Measurements from ENCODE around the gene MAPK4.

Gene MAPK4

GRCh38 chr18:50721006-50721405, 161.1 kb downstream of the MAPK4 start:
- H3K9ac ChIP-seq (ENCODE audit: insufficient read length, low read depth): no peak overlapping the region
- H3K4me1 ChIP-seq (ENCODE audit: insufficient read depth, insufficient read length): peaks cover 5% of the 10 kb centered on the region
- no peak for DNase-seq (ENCODE audit: low read depth, low spot score)
- no peak overlapping the region for H3K4me3 ChIP-seq (ENCODE audit: insufficient read length, low read depth)
- H3K36me3 ChIP-seq (ENCODE audit: insufficient read depth, insufficient read length, low read length): peaks cover 8% of the 10 kb centered on the region
- no peaks in the 10 kb centered on the region for H3K27me3 ChIP-seq (ENCODE audit: insufficient read depth, insufficient read length)
- H3K9me3 ChIP-seq (ENCODE audit: insufficient read depth, low read length): peaks cover under 1% of the 10 kb centered on the region; the same call in 1 of the 2 replicates
- TF ChIP-seq YY1 (IDR thresholded peaks at IDR 0.05; ENCODE audit: insufficient read depth, insufficient read length) (no peak), ZNF274 (IDR thresholded peaks at IDR 0.05; ENCODE audit: low read depth, low read length) (no peak), SUZ12 (IDR thresholded peaks at IDR 0.05; ENCODE audit: extremely low read depth, insufficient read depth, insufficient read length) (no peak)

- H3K4me1 ChIP-seq (ENCODE audit: insufficient read depth, insufficient read length): peaks cover 5% of the 10 kb centered on the region
- H3K9me3 ChIP-seq (ENCODE audit: insufficient read depth, low read length): no peaks in the 10 kb centered on the region
- no peaks in the 10 kb centered on the region for H3K27me3 ChIP-seq (ENCODE audit: insufficient read depth, insufficient read length)
- H3K36me3 ChIP-seq (ENCODE audit: insufficient read depth, insufficient read length, low read length): peaks cover 8% of the 10 kb centered on the region
- no peak overlapping the region for H3K4me3 ChIP-seq (ENCODE audit: insufficient read length, low read depth)
- no peak overlapping the region for H3K9ac ChIP-seq (ENCODE audit: insufficient read length, low read depth)
- DNase-seq (ENCODE audit: low read depth, low spot score): no peak
- TF ChIP-seq YY1 (IDR thresholded peaks at IDR 0.05; ENCODE audit: insufficient read depth, insufficient read length) (no peak), ZNF274 (IDR thresholded peaks at IDR 0.05; ENCODE audit: low read depth, low read length) (no peak), SUZ12 (IDR thresholded peaks at IDR 0.05; ENCODE audit: extremely low read depth, insufficient read depth, insufficient read length) (no peak)
Measured at GRCh38 chr18:50721451-50722120, 161.7 kb downstream of the MAPK4 start.

GRCh38 chr18:50722311-50722710, 162.4 kb downstream of the MAPK4 start:
- DNase-seq (ENCODE audit: low read depth, low spot score): no peak
- TF ChIP-seq ZNF274 (IDR thresholded peaks at IDR 0.05; ENCODE audit: low read depth, low read length) (no peak), SUZ12 (IDR thresholded peaks at IDR 0.05; ENCODE audit: extremely low read depth, insufficient read depth, insufficient read length) (no peak), YY1 (IDR thresholded peaks at IDR 0.05; ENCODE audit: insufficient read depth, insufficient read length) (no peak)

GRCh38 chr18:50724751-50725151, 164.9 kb downstream of the MAPK4 start:
- no peaks in the 10 kb centered on the region for H3K27me3 ChIP-seq (ENCODE audit: insufficient read depth, insufficient read length)
- peaks cover 5% of the 10 kb centered on the region for H3K4me1 ChIP-seq (ENCODE audit: insufficient read depth, insufficient read length)
- no peak for DNase-seq (ENCODE audit: low read depth, low spot score)

More at GRCh38 chr18:50722311-50722710, 162.4 kb downstream of the MAPK4 start:
- H3K9ac ChIP-seq (ENCODE audit: insufficient read length, low read depth): no peak overlapping the region
- no peaks in the 10 kb centered on the region for H3K27me3 ChIP-seq (ENCODE audit: insufficient read depth, insufficient read length)
- no peaks in the 10 kb centered on the region for H3K9me3 ChIP-seq (ENCODE audit: insufficient read depth, low read length)
- H3K4me3 ChIP-seq (ENCODE audit: insufficient read length, low read depth): no peak overlapping the region
- H3K36me3 ChIP-seq (ENCODE audit: insufficient read depth, insufficient read length, low read length): peaks cover 8% of the 10 kb centered on the region
- peaks cover 5% of the 10 kb centered on the region for H3K4me1 ChIP-seq (ENCODE audit: insufficient read depth, insufficient read length)

GRCh38 chr18:50726960-50727589, 167.2 kb downstream of the MAPK4 start:
- no peak for DNase-seq (ENCODE audit: low read depth, low spot score)
- Histone ChIP-seq H3K4me1 (ENCODE audit: insufficient read depth, insufficient read length) (peaks cover 2% of the 10 kb centered on the region), H3K9ac (ENCODE audit: insufficient read length, low read depth) (no peak overlapping the region), H3K9me3 (ENCODE audit: insufficient read depth, low read length) (no peaks in the 10 kb centered on the region), H3K27me3 (ENCODE audit: insufficient read depth, insufficient read length) (no peaks in the 10 kb centered on the region), H3K36me3 (ENCODE audit: insufficient read depth, insufficient read length, low read length) (peaks cover 10% of the 10 kb centered on the region), H3K4me3 (ENCODE audit: insufficient read length, low read depth) (no peak overlapping the region)
- TF ChIP-seq ZNF274 (IDR thresholded peaks at IDR 0.05; ENCODE audit: low read depth, low read length) (no peak), YY1 (IDR thresholded peaks at IDR 0.05; ENCODE audit: insufficient read depth, insufficient read length) (no peak), SUZ12 (IDR thresholded peaks at IDR 0.05; ENCODE audit: extremely low read depth, insufficient read depth, insufficient read length) (no peak)

More at GRCh38 chr18:50724751-50725151, 164.9 kb downstream of the MAPK4 start:
- Histone ChIP-seq H3K36me3 (ENCODE audit: insufficient read depth, insufficient read length, low read length) (peaks cover 3% of the 10 kb centered on the region), H3K9ac (ENCODE audit: insufficient read length, low read depth) (no peak overlapping the region), H3K9me3 (ENCODE audit: insufficient read depth, low read length) (no peaks in the 10 kb centered on the region), H3K4me3 (ENCODE audit: insufficient read length, low read depth) (no peak overlapping the region)
- no peak for TF ChIP-seq YY1 (IDR thresholded peaks at IDR 0.05; ENCODE audit: insufficient read depth, insufficient read length)
- no peak for TF ChIP-seq ZNF274 (IDR thresholded peaks at IDR 0.05; ENCODE audit: low read depth, low read length)
- no peak for TF ChIP-seq SUZ12 (IDR thresholded peaks at IDR 0.05; ENCODE audit: extremely low read depth, insufficient read depth, insufficient read length)

- Histone ChIP-seq H3K4me1 (ENCODE audit: insufficient read depth, insufficient read length) (peaks cover 2% of the 10 kb centered on the region), H3K9ac (ENCODE audit: insufficient read length, low read depth) (no peak overlapping the region), H3K27me3 (ENCODE audit: insufficient read depth, insufficient read length) (no peaks in the 10 kb centered on the region), H3K4me3 (ENCODE audit: insufficient read length, low read depth) (no peak overlapping the region), H3K9me3 (ENCODE audit: insufficient read depth, low read length) (no peaks in the 10 kb centered on the region), H3K36me3 (ENCODE audit: insufficient read depth, insufficient read length, low read length) (peaks cover 10% of the 10 kb centered on the region)
- no peak for TF ChIP-seq ZNF274 (IDR thresholded peaks at IDR 0.05; ENCODE audit: low read depth, low read length)
- TF ChIP-seq YY1 (IDR thresholded peaks at IDR 0.05; ENCODE audit: insufficient read depth, insufficient read length): no peak
- no peak for TF ChIP-seq SUZ12 (IDR thresholded peaks at IDR 0.05; ENCODE audit: extremely low read depth, insufficient read depth, insufficient read length)
- no peak for DNase-seq (ENCODE audit: low read depth, low spot score)
Measured at GRCh38 chr18:50727721-50728471, 168.0 kb downstream of the MAPK4 start.

GRCh38 chr18:50729376-50729775, 169.5 kb downstream of the MAPK4 start:
- Histone ChIP-seq H3K4me1 (ENCODE audit: insufficient read depth, insufficient read length) (peaks cover 2% of the 10 kb centered on the region), H3K36me3 (ENCODE audit: insufficient read depth, insufficient read length, low read length) (peaks cover 10% of the 10 kb centered on the region), H3K9me3 (ENCODE audit: insufficient read depth, low read length) (no peaks in the 10 kb centered on the region), H3K9ac (ENCODE audit: insufficient read length, low read depth) (no peak overlapping the region), H3K27me3 (ENCODE audit: insufficient read depth, insufficient read length) (no peaks in the 10 kb centered on the region), H3K4me3 (ENCODE audit: insufficient read length, low read depth) (no peak overlapping the region)
- no peak for DNase-seq (ENCODE audit: low read depth, low spot score)
- TF ChIP-seq YY1 (IDR thresholded peaks at IDR 0.05; ENCODE audit: insufficient read depth, insufficient read length): no peak
- no peak for TF ChIP-seq SUZ12 (IDR thresholded peaks at IDR 0.05; ENCODE audit: extremely low read depth, insufficient read depth, insufficient read length)
- TF ChIP-seq ZNF274 (IDR thresholded peaks at IDR 0.05; ENCODE audit: low read depth, low read length): no peak

Measured in NT2/D1 (cell line).